HUES6 (cell line): ENCODE results near the gene VMP1.

Source experiments
- H3K27ac ChIP-seq: 2 replicates; pipeline ENCODE4 v1.7.0; 2013; ENCODE audit warnings: low read depth, mild to moderate bottlenecking, low read length, inconsistent platforms
- H3K27me3 ChIP-seq: 2 replicates; pipeline ENCODE4 v1.6.1; 2013; ENCODE audit warnings: low read length; ENCODE audit not compliant: control insufficient read depth, insufficient read depth
- H3K36me3 ChIP-seq: 2 replicates; pipeline ENCODE4 v1.6.1; 2013; ENCODE audit warnings: low read length; ENCODE audit not compliant: control insufficient read depth, insufficient read depth
- H3K4me1 ChIP-seq: 2 replicates; pipeline ENCODE4 v1.6.1; 2013; ENCODE audit warnings: low read length; ENCODE audit not compliant: control insufficient read depth, insufficient read depth
- H3K4me3 ChIP-seq: 2 replicates; pipeline ENCODE4 v1.5.1; 2013; ENCODE audit warnings: low read depth, low read length
- H3K9ac ChIP-seq: one replicate; pipeline ENCODE4 v1.6.1; 2013; ENCODE audit warnings: mild to moderate bottlenecking, low read length
- H3K9me3 ChIP-seq: 2 replicates; pipeline ENCODE4 v1.6.1; 2013; ENCODE audit warnings: low read depth, low read length; ENCODE audit not compliant: control insufficient read depth, insufficient read depth

VMP1 gene

DNA sequence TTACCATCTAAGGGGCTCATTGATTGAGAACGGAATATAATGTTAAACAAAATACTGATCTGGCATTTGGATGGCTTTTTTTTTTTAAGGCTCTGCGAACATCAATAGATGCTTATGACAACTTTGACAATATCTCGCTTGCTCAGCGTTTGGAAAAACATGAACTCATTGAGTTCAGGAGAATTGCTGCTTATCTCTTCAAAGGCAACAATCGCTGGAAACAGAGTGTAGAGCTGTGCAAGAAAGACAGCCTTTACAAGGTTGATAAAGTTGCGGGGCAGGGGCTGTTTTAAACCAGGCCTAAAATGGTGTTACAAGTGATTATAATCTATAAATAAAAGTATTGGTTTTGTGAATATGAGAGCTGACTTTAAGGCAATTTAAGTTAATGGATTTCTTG lies 22.5 kb upstream of the VMP1 start:
- Histone ChIP-seq H3K4me1 (no peaks in the 10 kb centered on the region), H3K27ac (no peak overlapping the region), H3K36me3 (peaks cover 100% of the 10 kb centered on the region), H3K27me3 (no peaks in the 10 kb centered on the region), H3K4me3 (no peak overlapping the region), H3K9me3 (no peaks in the 10 kb centered on the region), H3K9ac (no peak overlapping the region)

DNA sequence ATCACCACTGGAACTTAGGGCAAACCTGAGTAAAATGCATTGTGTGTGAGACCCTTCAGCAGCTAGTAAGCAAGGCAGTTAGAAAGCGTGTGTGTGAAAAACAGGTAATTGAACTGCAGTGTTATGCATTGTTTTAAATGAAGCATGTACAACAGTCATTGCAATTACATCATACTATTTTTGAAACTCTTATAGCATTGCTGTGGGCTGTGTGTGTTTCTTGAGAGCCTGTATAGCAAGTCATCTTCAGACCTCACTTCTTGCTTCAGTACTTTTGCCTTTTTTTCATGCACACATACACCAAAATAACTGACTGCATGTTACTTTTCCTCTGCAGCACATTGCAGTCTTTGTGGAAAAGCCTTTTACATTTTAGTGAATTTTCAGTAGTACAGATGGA lies 19.4 kb upstream of the VMP1 start:
- no peaks in the 10 kb centered on the region for H3K4me1 ChIP-seq
- peaks cover 95% of the 10 kb centered on the region for H3K36me3 ChIP-seq
- no peak overlapping the region for H3K9ac ChIP-seq
- no peaks in the 10 kb centered on the region for H3K27me3 ChIP-seq
- H3K27ac ChIP-seq: no peak overlapping the region
- no peak overlapping the region for H3K4me3 ChIP-seq
- H3K9me3 ChIP-seq: no peaks in the 10 kb centered on the region

- peaks cover 94% of the 10 kb centered on the region for H3K36me3 ChIP-seq
- no peaks in the 10 kb centered on the region for H3K27me3 ChIP-seq
- H3K4me3 ChIP-seq: no peak overlapping the region
- H3K9ac ChIP-seq: no peak overlapping the region
- no peaks in the 10 kb centered on the region for H3K4me1 ChIP-seq
- H3K27ac ChIP-seq: no peak overlapping the region
- no peaks in the 10 kb centered on the region for H3K9me3 ChIP-seq
Measured at GRCh38 chr17:59688496-59688895, 19.0 kb upstream of the VMP1 start.

DNA sequence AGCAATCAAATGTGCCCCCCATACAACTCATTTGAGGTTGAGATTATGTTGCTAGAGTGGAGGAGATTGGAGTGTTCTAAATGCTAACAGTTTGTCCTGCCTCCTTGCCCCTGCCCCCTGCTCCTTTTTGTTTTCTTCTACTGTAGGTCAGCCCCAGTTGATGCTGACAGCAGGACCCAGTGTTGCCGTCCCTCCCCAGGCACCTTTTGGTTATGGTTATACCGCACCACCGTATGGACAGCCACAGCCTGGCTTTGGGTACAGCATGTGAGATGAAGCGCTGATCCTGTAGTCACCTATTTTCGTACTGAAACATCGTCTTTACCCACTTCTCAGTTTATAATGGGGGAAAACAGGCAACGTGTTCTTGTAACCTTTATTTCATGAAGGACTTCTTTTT lies 13.9 kb upstream of the VMP1 start:
- H3K9ac ChIP-seq: no peak overlapping the region
- H3K27ac ChIP-seq: no peak overlapping the region
- no peaks in the 10 kb centered on the region for H3K9me3 ChIP-seq
- H3K4me1 ChIP-seq: no peaks in the 10 kb centered on the region
- H3K36me3 ChIP-seq: peaks cover 95% of the 10 kb centered on the region
- no peak overlapping the region for H3K4me3 ChIP-seq
- H3K27me3 ChIP-seq: no peaks in the 10 kb centered on the region

GRCh38 chr17:59694344-59694743 lies 13.1 kb upstream of the VMP1 start:
- H3K4me1 ChIP-seq: no peaks in the 10 kb centered on the region
- H3K9me3 ChIP-seq: no peaks in the 10 kb centered on the region
- no peaks in the 10 kb centered on the region for H3K27me3 ChIP-seq
- H3K4me3 ChIP-seq: no peak overlapping the region
- no peak overlapping the region for H3K27ac ChIP-seq
- H3K36me3 ChIP-seq: peaks cover 95% of the 10 kb centered on the region
- H3K9ac ChIP-seq: no peak overlapping the region

DNA sequence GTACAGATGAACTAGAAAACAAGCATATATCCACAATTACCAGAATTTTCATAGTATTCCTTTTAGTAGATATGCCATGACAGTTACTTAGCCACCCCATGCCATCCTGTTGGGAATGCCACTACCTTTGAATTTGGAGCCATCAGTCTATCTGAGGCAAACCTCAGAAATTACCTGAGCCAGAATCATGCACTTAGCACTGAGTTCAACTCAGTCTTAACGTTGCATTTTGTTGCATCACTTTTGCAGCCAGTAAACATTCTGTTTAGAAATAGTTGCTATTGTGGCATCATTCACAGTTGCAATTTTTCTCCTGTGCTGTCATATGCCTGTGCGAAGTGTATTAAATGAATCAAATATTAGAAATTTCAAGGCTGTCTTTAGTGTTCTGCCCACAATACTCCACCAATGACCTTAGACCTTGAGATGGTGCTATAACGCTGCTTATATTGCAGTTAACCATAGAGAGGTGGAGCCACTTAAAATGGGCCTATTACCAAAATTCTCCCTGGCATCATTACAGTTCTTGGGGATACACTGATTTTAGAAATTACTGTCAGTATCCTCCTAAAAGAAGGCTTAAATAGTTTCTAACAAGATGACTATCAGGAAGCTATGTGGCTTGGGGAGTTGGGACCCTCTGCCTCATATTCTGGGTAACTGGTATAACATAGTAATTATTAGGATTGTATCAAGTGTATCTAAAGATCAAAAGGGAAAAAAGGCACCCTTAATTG lies 11.3 kb upstream of the VMP1 start:
- Histone ChIP-seq H3K9ac (no peak overlapping the region), H3K4me1 (0 out of 2 replicates have a peak, but pooled peaks cover 2% of the 10 kb centered on the region), H3K4me3 (no peak overlapping the region), H3K9me3 (no peaks in the 10 kb centered on the region), H3K36me3 (peaks cover 90% of the 10 kb centered on the region), H3K27ac (no peak overlapping the region), H3K27me3 (no peaks in the 10 kb centered on the region)

GRCh38 chr17:59696682-59697277 lies 10.7 kb upstream of the VMP1 start:
- H3K27ac ChIP-seq: no peak overlapping the region
- H3K9me3 ChIP-seq: no peaks in the 10 kb centered on the region
- H3K27me3 ChIP-seq: no peaks in the 10 kb centered on the region
- 0 out of 2 replicates have a peak, but pooled peaks cover 4% of the 10 kb centered on the region for H3K4me1 ChIP-seq
- H3K9ac ChIP-seq: no peak overlapping the region
- no peak overlapping the region for H3K4me3 ChIP-seq
- peaks cover 85% of the 10 kb centered on the region for H3K36me3 ChIP-seq

DNA sequence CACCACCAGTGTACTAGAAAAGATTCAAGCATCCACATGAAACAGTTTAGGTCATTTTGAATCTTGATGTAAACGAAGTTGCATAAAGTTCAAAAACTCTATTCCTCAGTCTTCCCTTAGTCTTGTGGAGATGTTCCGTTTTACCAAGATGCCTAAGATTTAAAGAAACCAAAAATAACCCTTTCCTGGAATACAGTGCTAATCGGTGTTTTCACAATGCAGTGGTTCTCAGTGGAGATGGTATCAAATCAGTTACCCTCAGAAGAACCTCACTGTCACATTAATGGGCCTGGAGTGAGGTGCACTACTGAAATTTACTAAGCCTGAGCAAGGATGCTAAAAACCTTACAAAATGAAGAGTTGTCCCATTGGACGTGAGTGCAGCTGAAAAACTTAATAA lies 9.3 kb upstream of the VMP1 start:
- H3K4me1 ChIP-seq: 0 out of 2 replicates have a peak, but pooled peaks cover 4% of the 10 kb centered on the region
- no peak overlapping the region for H3K9ac ChIP-seq
- no peak overlapping the region for H3K27ac ChIP-seq
- H3K36me3 ChIP-seq: peaks cover 81% of the 10 kb centered on the region
- H3K27me3 ChIP-seq: no peaks in the 10 kb centered on the region
- H3K9me3 ChIP-seq: no peaks in the 10 kb centered on the region
- no peak overlapping the region for H3K4me3 ChIP-seq

- H3K4me3 ChIP-seq: no peak overlapping the region
- no peaks in the 10 kb centered on the region for H3K27me3 ChIP-seq
- H3K27ac ChIP-seq: no peak overlapping the region
- H3K9me3 ChIP-seq: no peaks in the 10 kb centered on the region
- no peak overlapping the region for H3K9ac ChIP-seq
- peaks cover 71% of the 10 kb centered on the region for H3K36me3 ChIP-seq
- 0 out of 2 replicates have a peak, but pooled peaks cover 4% of the 10 kb centered on the region for H3K4me1 ChIP-seq
Measured at GRCh38 chr17:59699218-59699617, 8.2 kb upstream of the VMP1 start.

GRCh38 chr17:59699786-59700185 lies 7.7 kb upstream of the VMP1 start:
- Histone ChIP-seq H3K4me3 (no peak overlapping the region), H3K9ac (no peak overlapping the region), H3K36me3 (peaks cover 69% of the 10 kb centered on the region), H3K9me3 (no peaks in the 10 kb centered on the region), H3K4me1 (0 out of 2 replicates have a peak, but pooled peaks cover 4% of the 10 kb centered on the region), H3K27ac (no peak overlapping the region), H3K27me3 (no peaks in the 10 kb centered on the region)

DNA sequence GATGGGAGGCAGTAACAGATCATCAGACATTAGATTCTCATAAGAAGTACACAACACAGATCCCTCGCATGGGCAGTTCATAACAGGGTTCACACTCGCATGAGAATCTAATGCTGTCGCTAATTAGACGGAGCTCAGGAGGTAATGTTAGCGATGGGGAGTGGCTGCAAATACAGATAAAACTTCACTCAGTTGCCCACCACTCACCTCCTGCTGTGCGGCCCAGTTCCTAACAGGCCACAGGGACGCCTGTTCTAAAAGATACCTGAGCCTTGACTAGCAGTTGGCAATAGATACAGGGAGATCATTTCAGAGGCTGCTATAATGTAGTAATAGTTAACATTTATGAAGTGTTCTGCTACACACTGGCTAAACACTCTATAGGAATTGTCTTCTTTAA lies 5.2 kb upstream of the VMP1 start:
- H3K9ac ChIP-seq: no peak overlapping the region
- peaks cover 8% of the 10 kb centered on the region; the same call in 1 of the 2 replicates for H3K4me1 ChIP-seq
- H3K36me3 ChIP-seq: peaks cover 43% of the 10 kb centered on the region
- no peak overlapping the region for H3K4me3 ChIP-seq
- no peaks in the 10 kb centered on the region for H3K9me3 ChIP-seq
- H3K27me3 ChIP-seq: no peaks in the 10 kb centered on the region
- no peak overlapping the region for H3K27ac ChIP-seq
